Naive thymus-derived CD8-positive, alpha-beta T cell (primary cell): ENCODE measurements around the gene C17orf67. TPM values are rescaled to one million over a fixed set of nuclear protein-coding genes. Genes with fewer than 3 reads are reported as not detected.
A peak's percentile ranks its signal among the peaks of the same experiment; 100 is the strongest.

Experiments used
- ATAC-seq, 2 donors: fragments of 150-1000 bp; cut with Tn5 transposase in 1 of 2; sonication (Bioruptor Pico), chemical (Tn5 transposase) in 1 of 2; 1 replicate in 1 of 2; 2 replicates in 1 of 2; pipeline ENCODE4 v1.10.0; 2021; ENCODE audit warnings: mild to moderate bottlenecking in 2 of 2, moderate library complexity in 2 of 2
- POLR2A ChIA-PET: fragments of 350-600 bp; sonication (Branson Sonifier 250); formaldehyde crosslinking; loops from one replicate; lab custom pipeline; 2021; ENCODE audit warnings: antibody characterized with exemption; lab: Charles Lee
- DNase-seq, 10 donors: peaks; one replicate each; pipeline versions ENCODE4 v3.0.0 to v3.0.0-alpha.2; 2020 to 2022
- H3K27ac Mint-ChIP-seq, 10 donors: one replicate each; pipeline ENCODE4 v1.8.0; 2020 to 2022; ENCODE audit warnings: mild to moderate bottlenecking in 10 of 10, mixed read lengths in 10 of 10, moderate library complexity in 4 of 10, inconsistent platforms in 1 of 10
- H3K27me3 Mint-ChIP-seq, 5 donors: one replicate each; pipeline ENCODE4 v1.8.0; 2021 to 2022; ENCODE audit warnings: mixed read lengths in 5 of 5
- H3K36me3 Mint-ChIP-seq, 3 donors: one replicate each; pipeline ENCODE4 v1.8.0; 2020 to 2022; ENCODE audit warnings: mixed read lengths in 3 of 3, mild to moderate bottlenecking in 2 of 3, inconsistent platforms in 1 of 3
- H3K4me1 Mint-ChIP-seq, 4 donors: one replicate each; pipeline ENCODE4 v1.8.0; 2021 to 2022; ENCODE audit warnings: mixed read lengths in 4 of 4
- H3K4me3 Mint-ChIP-seq, 10 donors: one replicate each; pipeline ENCODE4 v1.8.0; 2020 to 2022; ENCODE audit warnings: mild to moderate bottlenecking in 10 of 10, mixed read lengths in 10 of 10, moderate library complexity in 6 of 10, inconsistent platforms in 1 of 10
- H3K9me3 Mint-ChIP-seq, 9 donors: one replicate each; pipeline ENCODE4 v1.8.0; 2020 to 2022; ENCODE audit warnings: mixed read lengths in 9 of 9, mild to moderate bottlenecking in 3 of 9, inconsistent platforms in 1 of 9, moderate library complexity in 1 of 9
- polyA plus RNA-seq, 3 donors: library from polyadenylated mRNA; unstranded; fragments of 300-500 nt; fragmentation: Illumina TruSeq; gene quantifications; one replicate each; pipeline ENCODE4 v1.2.3, GENCODE V29; 2021
- total RNA-seq, 8 experiments: library from RNA in 2 of 8; stranded (reverse) in 2 of 8; gene quantifications; one replicate each; pipeline ENCODE4 v1.2.3 and lab custom pipeline; 2021 to 2026

Gene C17orf67
- total and polyA plus RNA-seq, 5 experiments from 2014 or later = 1.5 to 9.5 (median 2.2) TPM

DNA sequence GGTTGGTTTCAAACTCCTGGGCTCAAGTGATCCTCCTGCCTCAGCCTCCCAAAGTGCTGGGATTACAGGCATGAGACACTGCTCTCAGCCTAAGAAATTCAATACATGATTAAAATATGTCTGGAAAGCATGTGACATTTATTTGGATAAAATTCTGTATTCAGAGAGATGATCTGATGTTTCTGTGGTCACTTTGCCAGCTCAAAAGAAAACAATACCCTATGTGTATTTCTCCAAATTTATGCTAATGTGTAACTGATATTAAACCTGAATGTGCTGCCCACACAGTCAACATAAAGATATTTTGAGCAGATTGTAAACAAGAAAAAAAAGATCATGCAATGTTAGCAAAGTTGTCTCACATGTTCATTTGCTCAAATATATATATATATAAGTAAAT is 16.7 kb downstream of the C17orf67 start:
- H3K9me3 Mint-ChIP-seq = no peaks in the 10 kb centered on the region
- H3K27me3 Mint-ChIP-seq = peaks cover 0 to 2% (median 0%) of the 10 kb centered on the region in 5 donors
- peaks cover 4 to 18% (median 7%) of the 10 kb centered on the region in 3 donors for H3K36me3 Mint-ChIP-seq
- ATAC-seq (no peak), DNase-seq (no peak)
- POLR2A ChIA-PET = no interaction called here
- H3K4me1 Mint-ChIP-seq = peaks cover 3 to 13% (median 7%) of the 10 kb centered on the region in 4 donors
- no peak overlapping the region for H3K4me3 Mint-ChIP-seq
- H3K27ac Mint-ChIP-seq = no peak overlapping the region

DNA sequence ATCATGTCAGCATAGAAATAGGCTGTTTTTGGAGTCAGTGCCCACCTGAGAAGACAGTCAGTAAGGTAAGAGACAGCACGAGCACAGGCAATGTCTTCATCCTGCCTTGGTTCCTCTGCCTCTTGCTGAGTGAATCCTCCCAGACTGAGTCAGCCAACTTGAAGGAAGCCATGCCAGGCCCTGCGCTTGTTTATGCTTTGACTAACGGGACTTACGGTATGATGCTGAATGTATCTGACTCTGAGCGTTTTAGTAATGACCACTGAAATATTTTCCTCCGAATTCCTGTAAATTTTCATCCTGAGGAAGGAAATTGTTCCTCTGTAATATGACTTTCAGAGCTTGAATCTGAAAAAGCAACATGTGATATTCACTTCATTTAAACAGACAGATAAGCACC is 18.0 kb downstream of the C17orf67 start:
- Mint-ChIP-seq H3K36me3 (peaks cover 4 to 20% (median 12%) of the 10 kb centered on the region in 3 donors), H3K9me3 (no peaks in the 10 kb centered on the region), H3K4me3 (no peak overlapping the region), H3K4me1 (peaks cover 3 to 13% (median 7%) of the 10 kb centered on the region in 4 donors), H3K27me3 (peaks cover 0 to 2% (median 0%) of the 10 kb centered on the region in 5 donors), H3K27ac (no peak overlapping the region)
- no peak for DNase-seq
- ATAC-seq = no peak
- POLR2A ChIA-PET = no interaction called here

DNA sequence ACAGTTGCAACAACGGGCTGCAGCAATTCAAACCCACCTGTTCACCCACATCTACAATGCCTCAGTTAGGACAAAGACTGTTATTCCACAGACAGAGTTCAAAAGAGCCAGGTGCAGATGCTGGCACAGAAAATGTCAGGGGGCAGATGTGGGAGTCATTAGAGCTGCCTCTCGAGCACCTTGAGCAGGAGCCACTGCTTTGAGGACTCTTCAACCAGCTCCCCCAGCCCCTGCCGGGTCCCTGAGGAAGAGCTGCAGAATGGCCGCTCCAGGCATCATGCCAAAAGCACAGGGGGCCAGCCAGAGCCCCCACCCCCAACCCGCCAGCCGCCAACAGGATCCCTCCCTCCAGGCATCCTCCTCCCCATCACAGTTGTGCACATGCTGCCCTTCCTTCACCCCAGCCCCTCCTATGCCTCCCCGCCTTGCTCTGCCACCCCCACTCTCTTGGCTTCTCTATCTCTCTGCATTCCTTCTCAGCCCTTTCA is 20.8 kb downstream of the C17orf67 start:
- Mint-ChIP-seq H3K4me3 (no peak overlapping the region), H3K9me3 (no peaks in the 10 kb centered on the region), H3K4me1 (peaks cover 0 to 2% (median 0%) of the 10 kb centered on the region in 4 donors), H3K27ac (no peak overlapping the region), H3K36me3 (peaks cover 4 to 20% (median 12%) of the 10 kb centered on the region in 3 donors), H3K27me3 (peaks cover 0 to 2% (median 0%) of the 10 kb centered on the region in 5 donors)
- no peak for DNase-seq
- POLR2A ChIA-PET = no interaction called here
- ATAC-seq = no peak

DNA sequence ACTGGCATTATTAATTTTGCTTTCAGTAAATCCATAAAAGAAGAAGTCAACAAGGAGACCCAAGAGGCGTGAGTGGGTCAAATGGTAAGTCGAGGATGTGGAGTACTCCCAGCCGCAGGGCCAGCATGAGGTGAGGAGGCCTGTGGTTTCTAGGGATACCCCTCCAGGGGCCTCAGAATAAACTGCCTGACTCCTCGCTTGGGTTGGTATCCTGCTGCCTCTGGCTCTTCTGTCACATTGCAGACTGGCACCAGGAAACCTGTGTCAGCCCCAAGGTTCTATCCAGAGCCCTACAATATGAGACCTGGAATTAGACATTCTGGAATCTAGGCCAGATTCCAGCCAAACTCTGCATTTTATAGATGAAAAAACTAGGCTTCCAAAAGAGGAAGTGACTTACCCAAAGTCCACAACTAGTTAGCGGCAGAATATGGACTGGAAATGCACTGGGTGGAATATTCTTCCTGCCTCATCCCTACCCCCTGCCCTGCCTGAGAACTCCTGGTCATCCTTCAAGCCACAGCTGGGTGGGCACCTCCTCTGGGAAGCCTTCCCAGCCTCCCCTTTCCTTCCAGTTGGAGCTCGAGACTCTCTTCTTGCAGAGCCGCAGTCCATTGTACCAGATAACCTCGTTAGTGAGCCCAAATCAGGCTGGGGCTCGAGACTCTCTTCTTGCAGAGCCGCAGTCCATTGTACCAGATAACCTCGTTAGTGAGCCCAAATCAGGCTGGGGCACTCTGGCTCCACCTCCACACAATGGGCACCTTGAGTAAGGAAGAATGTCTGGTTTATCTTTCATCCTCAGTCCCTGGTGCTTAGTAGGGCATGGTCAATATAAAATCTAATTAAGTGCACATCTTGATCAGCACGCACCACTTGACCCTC is 22.6 kb downstream of the C17orf67 start:
- Mint-ChIP-seq H3K27me3 (no peaks in the 10 kb centered on the region), H3K4me3 (no peak overlapping the region), H3K27ac (no peak overlapping the region), H3K4me1 (peaks cover 0 to 2% (median 0%) of the 10 kb centered on the region in 4 donors), H3K36me3 (peaks cover 4 to 31% (median 19%) of the 10 kb centered on the region in 3 donors), H3K9me3 (peaks cover 0 to 1% (median 0%) of the 10 kb centered on the region in 9 donors)
- POLR2A ChIA-PET = no interaction called here
- DNase-seq = no peak
- no peak for ATAC-seq

DNA sequence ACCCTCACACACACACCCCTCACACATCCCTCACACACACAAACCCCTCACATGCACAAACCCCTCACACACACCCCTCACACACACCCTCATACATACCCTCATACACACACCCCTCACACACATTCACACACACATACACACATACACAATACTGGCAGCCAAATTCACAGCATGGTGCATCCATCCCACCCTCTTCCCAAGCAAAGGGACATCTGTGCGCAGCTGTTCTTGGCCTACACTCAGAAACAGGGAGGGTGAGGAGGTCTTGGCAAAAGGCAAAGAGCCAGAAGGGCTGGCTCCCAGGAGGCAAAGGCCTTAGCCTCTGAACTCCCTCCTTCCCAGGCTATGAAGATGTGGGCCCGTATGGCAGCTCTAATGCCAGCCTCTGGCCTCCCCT is 23.4 kb downstream of the C17orf67 start:
- POLR2A ChIA-PET = no interaction called here
- no peak overlapping the region for H3K27ac Mint-ChIP-seq
- no peak overlapping the region for H3K4me3 Mint-ChIP-seq
- peaks cover 0 to 2% (median 0%) of the 10 kb centered on the region in 4 donors for H3K4me1 Mint-ChIP-seq
- H3K9me3 Mint-ChIP-seq = peaks cover 0 to 1% (median 0%) of the 10 kb centered on the region in 9 donors
- no peaks in the 10 kb centered on the region for H3K27me3 Mint-ChIP-seq
- DNase-seq (no peak), ATAC-seq (no peak)
- H3K36me3 Mint-ChIP-seq = peaks cover 4 to 26% (median 16%) of the 10 kb centered on the region in 3 donors

DNA sequence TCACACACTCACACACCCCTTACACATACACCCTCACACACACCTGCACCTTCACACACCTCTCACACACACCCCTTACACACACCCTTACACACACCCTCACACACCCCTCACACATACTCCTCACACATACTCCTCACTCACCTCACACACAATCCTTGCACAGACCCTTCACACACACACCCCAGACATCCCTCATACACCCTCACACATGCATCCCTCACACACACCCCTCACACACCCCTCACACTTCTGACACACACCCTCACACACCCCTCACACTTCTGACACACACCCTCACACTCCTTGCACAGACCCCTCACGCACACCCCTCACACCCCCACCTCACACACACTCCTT is 23.9 kb downstream of the C17orf67 start:
- no peaks in the 10 kb centered on the region for H3K27me3 Mint-ChIP-seq
- DNase-seq = no peak
- peaks cover 0 to 2% (median 0%) of the 10 kb centered on the region in 4 donors for H3K4me1 Mint-ChIP-seq
- H3K27ac Mint-ChIP-seq = no peak overlapping the region
- no peak for ATAC-seq
- peaks cover 4 to 22% (median 16%) of the 10 kb centered on the region in 3 donors for H3K36me3 Mint-ChIP-seq
- H3K9me3 Mint-ChIP-seq = peaks cover 0 to 1% (median 0%) of the 10 kb centered on the region in 9 donors
- no peak overlapping the region for H3K4me3 Mint-ChIP-seq
- POLR2A ChIA-PET = no interaction called here

DNA sequence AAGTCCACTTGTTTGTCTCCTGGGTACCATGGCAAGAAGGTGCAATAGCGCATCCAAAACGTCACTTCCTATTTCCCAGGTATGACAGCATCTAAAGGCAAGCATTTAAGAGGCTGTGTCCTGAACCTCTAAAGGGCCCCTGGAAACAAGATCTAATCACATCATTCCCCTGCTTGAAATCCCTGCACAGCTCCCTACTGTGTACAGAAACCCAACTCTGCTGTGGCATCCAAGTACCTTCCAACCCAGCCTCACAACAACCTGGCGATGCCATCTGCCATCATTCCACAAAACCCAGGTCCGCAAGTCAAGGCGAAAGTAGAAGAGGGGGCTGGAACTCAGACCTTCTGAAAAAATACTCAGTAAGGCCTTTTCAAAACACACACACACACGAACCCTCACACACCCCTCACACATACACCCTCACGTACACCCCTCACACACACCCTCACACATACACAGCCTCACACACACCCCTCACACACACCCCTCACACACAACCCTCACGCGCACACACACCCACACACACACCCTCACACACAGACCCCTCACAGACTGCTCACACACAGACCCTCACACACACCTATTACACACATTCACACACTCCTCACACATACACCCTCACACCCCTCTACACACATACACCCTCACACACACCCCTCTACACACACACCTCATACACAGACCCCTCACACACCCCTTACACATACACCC is 24.5 kb downstream of the C17orf67 start:
- no peak for ATAC-seq
- H3K4me3 Mint-ChIP-seq = no peak overlapping the region
- peaks cover 0 to 2% (median 0%) of the 10 kb centered on the region in 4 donors for H3K4me1 Mint-ChIP-seq
- peaks cover 4 to 18% (median 16%) of the 10 kb centered on the region in 3 donors for H3K36me3 Mint-ChIP-seq
- no peak for DNase-seq
- H3K27ac Mint-ChIP-seq = no peak overlapping the region
- no peaks in the 10 kb centered on the region for H3K27me3 Mint-ChIP-seq
- peaks cover 0 to 1% (median 0%) of the 10 kb centered on the region in 9 donors for H3K9me3 Mint-ChIP-seq
- POLR2A ChIA-PET = no interaction called here

DNA sequence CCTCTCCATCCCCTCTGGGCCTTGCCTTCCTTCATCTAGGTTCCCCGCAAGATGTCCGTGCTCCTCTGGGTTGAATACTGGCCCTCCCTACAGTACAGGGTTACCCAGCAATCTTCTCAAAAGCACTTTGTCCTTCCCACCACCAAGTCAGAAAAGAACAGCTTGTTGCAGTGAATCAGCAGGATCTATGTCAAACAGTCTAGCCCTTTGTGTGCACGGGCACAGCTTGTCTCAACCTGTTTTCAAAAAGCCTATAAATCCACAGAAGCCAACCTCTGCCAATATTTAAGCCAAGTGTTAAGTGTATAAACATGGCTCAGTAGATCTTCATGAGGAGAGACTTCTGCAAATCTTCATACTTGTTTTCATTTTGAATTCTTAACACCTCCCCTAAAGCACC is 25.2 kb downstream of the C17orf67 start:
- Mint-ChIP-seq H3K27me3 (no peaks in the 10 kb centered on the region), H3K4me1 (peaks cover 0 to 2% (median 0%) of the 10 kb centered on the region in 4 donors), H3K9me3 (peaks cover 0 to 1% (median 0%) of the 10 kb centered on the region in 9 donors), H3K36me3 (peaks cover 4 to 22% (median 16%) of the 10 kb centered on the region in 3 donors), H3K4me3 (no peak overlapping the region), H3K27ac (no peak overlapping the region)
- no peak for DNase-seq
- no peak for ATAC-seq
- POLR2A ChIA-PET = no interaction called here

DNA sequence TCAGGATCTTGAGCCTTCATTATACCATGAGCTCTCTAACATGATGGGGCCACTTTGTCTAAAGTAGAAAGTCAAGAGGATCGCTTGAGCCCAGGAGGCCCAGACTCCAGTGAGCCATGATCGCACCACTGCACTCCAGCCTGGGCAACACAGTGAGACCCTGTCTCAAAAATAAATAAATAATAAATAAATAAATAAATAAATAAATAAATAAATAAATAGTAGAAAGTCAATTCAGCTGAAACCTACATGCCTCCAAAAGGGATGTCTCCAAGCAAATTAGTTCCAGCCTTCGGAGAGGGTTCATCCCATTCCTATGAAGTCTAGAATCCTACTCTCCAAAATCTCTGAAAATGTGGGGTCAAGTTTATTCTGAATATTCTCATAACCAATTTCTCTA is 26.0 kb downstream of the C17orf67 start:
- H3K27me3 Mint-ChIP-seq = no peaks in the 10 kb centered on the region
- POLR2A ChIA-PET = no interaction called here
- no peak overlapping the region for H3K4me3 Mint-ChIP-seq
- H3K4me1 Mint-ChIP-seq = peaks cover 0 to 2% (median 0%) of the 10 kb centered on the region in 4 donors
- ATAC-seq (no peak), DNase-seq (no peak)
- peaks cover 0 to 1% (median 0%) of the 10 kb centered on the region in 9 donors for H3K9me3 Mint-ChIP-seq
- H3K27ac Mint-ChIP-seq = no peak overlapping the region
- H3K36me3 Mint-ChIP-seq = peaks cover 4 to 22% (median 16%) of the 10 kb centered on the region in 3 donors

DNA sequence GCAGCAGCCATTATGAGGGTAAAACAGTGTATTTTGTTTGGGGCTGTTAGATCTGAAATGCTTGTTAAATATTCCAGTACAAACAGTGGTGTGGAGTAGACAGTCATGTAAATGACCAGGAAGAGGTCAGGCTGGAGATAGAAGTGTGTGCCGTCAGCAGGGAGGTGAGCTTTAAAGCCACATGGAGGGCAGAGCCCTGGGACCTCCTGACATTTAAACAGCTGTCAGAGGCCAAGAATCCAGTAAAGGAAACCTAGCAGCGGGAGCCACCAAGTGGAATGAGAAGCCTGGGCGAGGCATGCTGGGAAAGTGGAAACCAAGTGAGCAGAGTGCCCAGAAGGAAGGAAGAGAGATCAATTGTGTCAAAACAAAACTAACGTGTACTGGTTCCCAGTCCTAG is 26.8 kb downstream of the C17orf67 start:
- Mint-ChIP-seq H3K4me1 (no peaks in the 10 kb centered on the region), H3K9me3 (peaks cover 0 to 1% (median 0%) of the 10 kb centered on the region in 9 donors), H3K27me3 (no peaks in the 10 kb centered on the region), H3K27ac (peak overlapping the region in 1 of 10 donors; percentile 33), H3K36me3 (peaks cover 0 to 24% (median 13%) of the 10 kb centered on the region in 3 donors), H3K4me3 (no peak overlapping the region)
- DNase-seq = no peak
- no peak for ATAC-seq
- POLR2A ChIA-PET = no interaction called here

DNA sequence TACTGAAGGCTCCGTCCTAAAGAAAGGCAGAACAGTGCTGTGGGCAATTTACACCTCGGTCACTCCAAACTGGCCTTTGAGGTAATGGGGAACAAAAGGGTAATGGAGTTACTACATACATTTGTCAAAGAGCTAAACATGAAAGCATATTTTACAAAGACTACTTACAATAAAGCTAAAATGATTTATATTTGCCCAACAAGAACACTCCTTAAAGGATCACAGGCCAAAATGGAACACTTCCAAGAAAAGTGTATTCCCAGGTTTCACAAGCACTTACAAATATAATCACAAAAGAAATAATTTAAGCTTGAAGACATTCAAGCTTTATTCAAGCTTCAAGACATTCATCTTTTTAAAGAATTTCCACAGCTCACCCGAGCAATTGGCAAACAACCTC is 29.3 kb downstream of the C17orf67 start:
- DNase-seq (no peak), ATAC-seq (no peak)
- Mint-ChIP-seq H3K4me1 (no peaks in the 10 kb centered on the region), H3K36me3 (peaks cover 0 to 27% (median 8%) of the 10 kb centered on the region in 3 donors), H3K4me3 (no peak overlapping the region), H3K27ac (no peak overlapping the region), H3K27me3 (no peaks in the 10 kb centered on the region), H3K9me3 (peaks cover 0 to 1% (median 0%) of the 10 kb centered on the region in 9 donors)
- POLR2A ChIA-PET = no interaction called here

DNA sequence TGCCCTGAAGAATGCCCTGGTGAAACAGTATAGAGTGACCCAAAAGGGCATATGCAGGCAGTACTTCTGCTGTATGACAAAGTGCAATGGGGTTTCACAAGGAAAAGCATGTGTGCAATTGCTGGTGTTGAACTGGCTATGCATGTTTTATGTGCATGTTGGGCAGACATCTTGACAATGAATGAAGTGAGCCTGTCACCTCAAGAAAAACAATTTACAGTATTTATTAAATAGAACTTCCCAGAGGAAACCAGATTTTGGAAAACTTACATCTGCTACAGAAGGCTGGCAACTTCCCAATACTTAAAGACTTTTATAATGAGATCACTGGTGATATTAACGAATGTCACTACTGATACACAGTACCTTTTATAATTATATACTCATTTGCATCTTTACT is 30.6 kb downstream of the C17orf67 start:
- Mint-ChIP-seq H3K36me3 (peaks cover 0 to 27% (median 8%) of the 10 kb centered on the region in 3 donors), H3K4me1 (no peaks in the 10 kb centered on the region), H3K4me3 (no peak overlapping the region), H3K27me3 (no peaks in the 10 kb centered on the region), H3K27ac (no peak overlapping the region), H3K9me3 (peaks cover 0 to 1% (median 0%) of the 10 kb centered on the region in 9 donors)
- POLR2A ChIA-PET = no interaction called here
- no peak for DNase-seq
- no peak for ATAC-seq
